Activated CD4-positive, alpha-beta T cell treated with anti-CD3 and anti-CD28 coated beads, Interleukin-2, amount 10 ng/mL, durations not matched to agents 24 days and 14 days (primary cell): Measurements from ENCODE around the gene PCNP. TPM values are rescaled to one million over a fixed set of nuclear protein-coding genes. Genes with fewer than 3 reads are reported as not detected.
"Not testable (repeated sequence)": the region's sequence is repeated elsewhere in the genome, so short reads cannot be mapped to it uniquely, and the experiment has no call there.

ENCODE experiments used
- DNase-seq: peaks from one replicate; pipeline ENCODE4 v3.0.0; 2022
- H3K27ac Mint-ChIP-seq: one replicate; pipeline ENCODE4 v1.8.0; 2022; ENCODE audit warnings: mild to moderate bottlenecking, mixed read lengths
- H3K27me3 Mint-ChIP-seq: one replicate; pipeline ENCODE4 v1.8.0; 2022; ENCODE audit warnings: mixed read lengths
- H3K36me3 Mint-ChIP-seq: one replicate; pipeline ENCODE4 v1.8.0; 2022; ENCODE audit warnings: low read depth, mild to moderate bottlenecking, mixed read lengths
- H3K4me1 Mint-ChIP-seq: one replicate; pipeline ENCODE4 v1.8.0; 2021; ENCODE audit warnings: mixed read lengths
- H3K4me3 Mint-ChIP-seq: one replicate; pipeline ENCODE4 v1.8.0; 2022; ENCODE audit warnings: mild to moderate bottlenecking, moderate library complexity, mixed read lengths
- H3K9me3 Mint-ChIP-seq: one replicate; pipeline ENCODE4 v1.8.0; 2021; ENCODE audit warnings: mixed read lengths
- intact Hi-C: fragments of 100-400 bp; cut with micrococcal nuclease; formaldehyde crosslinking; loops from one replicate; pipeline ENCODE4 v1.15.1; 2023
- total RNA-seq: library from RNA; stranded (reverse); gene quantifications from 2 replicates; pipeline ENCODE4 v1.2.3, GENCODE V29; 2022

The PCNP gene
- total RNA-seq: 190 and 205 TPM in 2 replicates

GRCh38 chr3:101573449-101574387, at the start of gene PCNP:
Gene PCNP (plus strand): TSS chr3:101574180. CDS start chr3:101574216, 36 bp downstream.
- peak; percentile 100 for DNase-seq
- H3K4me1 Mint-ChIP-seq: peaks cover 46% of the 10 kb centered on the region
- H3K36me3 Mint-ChIP-seq: peaks cover 23% of the 10 kb centered on the region
- peak within 1 kb of the TSS; percentile 94 for H3K4me3 Mint-ChIP-seq
- peak within 1 kb of the TSS; percentile 95 for H3K27ac Mint-ChIP-seq
- H3K9me3 Mint-ChIP-seq: peaks cover 3% of the 10 kb centered on the region
- H3K27me3 Mint-ChIP-seq: no peaks in the 10 kb centered on the region
- intact Hi-C loops: loop anchor here (1.0 to 10.0 kb wide), 10 partner anchors 12 to 1171 kb away; partner anchors contain the start of genes CEP97, LNP1, RPL24 and TFG

GRCh38 chr3:101527441-101527840, 46.5 kb upstream of the PCNP start:
- H3K4me1 Mint-ChIP-seq: peaks cover 26% of the 10 kb centered on the region
- intact Hi-C loops: no loop called here

GRCh38 chr3:101527906-101528305, 46.1 kb upstream of the PCNP start:
- Mint-ChIP-seq H3K4me3 (no peak overlapping the region), H3K4me1 (peaks cover 26% of the 10 kb centered on the region), H3K27me3 (no peaks in the 10 kb centered on the region), H3K36me3 (peaks cover 19% of the 10 kb centered on the region), H3K27ac (no peak overlapping the region), H3K9me3 (peaks cover 20% of the 10 kb centered on the region)
- intact Hi-C loops: no loop called here
- DNase-seq: no peak

More at GRCh38 chr3:101527441-101527840, 46.5 kb upstream of the PCNP start:
- H3K27me3 Mint-ChIP-seq: no peaks in the 10 kb centered on the region
- no peak for DNase-seq
- H3K4me3 Mint-ChIP-seq: no peak overlapping the region
- H3K27ac Mint-ChIP-seq: no peak overlapping the region
- H3K36me3 Mint-ChIP-seq: peaks cover 20% of the 10 kb centered on the region
- H3K9me3 Mint-ChIP-seq: peaks cover 20% of the 10 kb centered on the region

GRCh38 chr3:101529816-101530685, 43.9 kb upstream of the PCNP start:
- Mint-ChIP-seq H3K27ac (no peak overlapping the region), H3K4me3 (peak overlapping the region; percentile 2), H3K9me3 (peaks cover 16% of the 10 kb centered on the region), H3K36me3 (peaks cover 10% of the 10 kb centered on the region), H3K4me1 (peaks cover 26% of the 10 kb centered on the region), H3K27me3 (no peaks in the 10 kb centered on the region)
- DNase-seq: no peak
- intact Hi-C loops: no loop called here

GRCh38 chr3:101530686-101531047, 43.3 kb upstream of the PCNP start:
- Mint-ChIP-seq H3K4me3 (peak overlapping the region; percentile 2), H3K9me3 (peaks cover 14% of the 10 kb centered on the region), H3K4me1 (peaks cover 26% of the 10 kb centered on the region), H3K36me3 (peaks cover 7% of the 10 kb centered on the region), H3K27ac (no peak overlapping the region), H3K27me3 (no peaks in the 10 kb centered on the region)
- intact Hi-C loops: loop anchor here (1.0 kb wide), 1 partner anchor 12 kb away; no protein-coding TSS in a partner anchor
- no peak for DNase-seq

GRCh38 chr3:101531473-101532086, 42.4 kb upstream of the PCNP start:
- Mint-ChIP-seq H3K27ac (peak overlapping the region; percentile 56), H3K4me1 (peaks cover 26% of the 10 kb centered on the region), H3K36me3 (peaks cover 7% of the 10 kb centered on the region), H3K9me3 (peaks cover 16% of the 10 kb centered on the region), H3K4me3 (peak overlapping the region; percentile 21), H3K27me3 (no peaks in the 10 kb centered on the region)
- intact Hi-C loops: loop anchor here (1.0 kb wide), 1 partner anchor 13 kb away; no protein-coding TSS in a partner anchor
- peak; percentile 65 for DNase-seq

GRCh38 chr3:101532783-101533602, 41.0 kb upstream of the PCNP start:
- H3K27ac Mint-ChIP-seq: no peak overlapping the region
- intact Hi-C loops: no loop called here
- H3K36me3 Mint-ChIP-seq: peaks cover 4% of the 10 kb centered on the region

GRCh38 chr3:101533603-101533968, 40.4 kb upstream of the PCNP start:
- intact Hi-C loops: no loop called here
- no peak overlapping the region for H3K27ac Mint-ChIP-seq
- no peak for DNase-seq
- no peak overlapping the region for H3K4me3 Mint-ChIP-seq
- peaks cover 6% of the 10 kb centered on the region for H3K9me3 Mint-ChIP-seq
- peaks cover 4% of the 10 kb centered on the region for H3K36me3 Mint-ChIP-seq
- H3K4me1 Mint-ChIP-seq: peaks cover 26% of the 10 kb centered on the region
- no peaks in the 10 kb centered on the region for H3K27me3 Mint-ChIP-seq

More at GRCh38 chr3:101532783-101533602, 41.0 kb upstream of the PCNP start:
- peaks cover 6% of the 10 kb centered on the region for H3K9me3 Mint-ChIP-seq
- DNase-seq: no peak
- peaks cover 26% of the 10 kb centered on the region for H3K4me1 Mint-ChIP-seq
- H3K27me3 Mint-ChIP-seq: no peaks in the 10 kb centered on the region
- H3K4me3 Mint-ChIP-seq: no peak overlapping the region

- peaks cover 3% of the 10 kb centered on the region for H3K36me3 Mint-ChIP-seq
- intact Hi-C loops: no loop called here
- H3K27ac Mint-ChIP-seq: no peak overlapping the region
- no peak for DNase-seq
- H3K4me1 Mint-ChIP-seq: peaks cover 21% of the 10 kb centered on the region
- peaks cover 6% of the 10 kb centered on the region for H3K9me3 Mint-ChIP-seq
- no peak overlapping the region for H3K4me3 Mint-ChIP-seq
- peaks cover 3% of the 10 kb centered on the region for H3K27me3 Mint-ChIP-seq
These were observed 38.8 kb upstream of the PCNP start for GRCh38 chr3:101535221-101535620.

- H3K36me3 Mint-ChIP-seq: peaks cover 3% of the 10 kb centered on the region
- H3K4me1 Mint-ChIP-seq: peaks cover 12% of the 10 kb centered on the region
- H3K9me3 Mint-ChIP-seq: peaks cover 6% of the 10 kb centered on the region
- no peak for DNase-seq
- intact Hi-C loops: no loop called here
- no peak overlapping the region for H3K4me3 Mint-ChIP-seq
- peaks cover 3% of the 10 kb centered on the region for H3K27me3 Mint-ChIP-seq
- H3K27ac Mint-ChIP-seq: no peak overlapping the region
These were observed 37.7 kb upstream of the PCNP start for GRCh38 chr3:101536266-101536665.

GRCh38 chr3:101536955-101537354, 37.0 kb upstream of the PCNP start:
- H3K4me3 Mint-ChIP-seq, H3K9me3 Mint-ChIP-seq, H3K4me1 Mint-ChIP-seq, H3K27me3 Mint-ChIP-seq, H3K27ac Mint-ChIP-seq, DNase-seq, intact Hi-C loops, H3K36me3 Mint-ChIP-seq: not testable (repeated sequence)

- peak overlapping the region; percentile 5 for H3K4me3 Mint-ChIP-seq
- DNase-seq: no peak
- H3K27me3 Mint-ChIP-seq: peaks cover 3% of the 10 kb centered on the region
- H3K36me3 Mint-ChIP-seq: peaks cover 3% of the 10 kb centered on the region
- intact Hi-C loops: loop anchor here (1.0 kb wide), 1 partner anchor 25 kb away; no protein-coding TSS in a partner anchor
- H3K27ac Mint-ChIP-seq: peak overlapping the region; percentile 4
- H3K4me1 Mint-ChIP-seq: peaks cover 19% of the 10 kb centered on the region
- peaks cover 3% of the 10 kb centered on the region for H3K9me3 Mint-ChIP-seq
These were observed 31.0 kb upstream of the PCNP start for GRCh38 chr3:101542957-101543356.
